PFSK-1 (cell line): ENCODE results near the gene MLST8.

Experiments used
- FOXP2 ChIP-seq: optimal IDR thresholded peaks from 2 replicates; pipeline ENCODE3; 2011; ENCODE audit warnings: borderline replicate concordance, control low read depth, inconsistent platforms; ENCODE audit not compliant: insufficient read depth; ENCODE audit errors: extremely low read length, extremely low read depth
- POLR2AphosphoS5 ChIP-seq: IDR thresholded peaks from 2 replicates; pipeline ENCODE4 v1.6.1; 2012; ENCODE audit warnings: low read depth, mild to moderate bottlenecking, control low read depth, low read length, moderate library complexity
- SIN3A ChIP-seq: IDR thresholded peaks from 2 replicates; pipeline ENCODE4 v1.6.1; 2012; ENCODE audit warnings: mild to moderate bottlenecking, low read length, moderate library complexity, borderline replicate concordance; ENCODE audit not compliant: insufficient read depth
- TAF1 ChIP-seq: IDR thresholded peaks from 2 replicates; pipeline ENCODE4 v1.6.1; 2012; ENCODE audit warnings: low read length, control low read depth, borderline replicate concordance; ENCODE audit not compliant: insufficient read depth
- TF ChIP-seq, protein P1 (sequence below), 2 experiments: IDR thresholded peaks; 2 replicates each; pipeline versions ENCODE4 v1.6.1 to v1.8.0; 2011 to 2012; ENCODE audit warnings: low read depth in 2 of 2, low read length in 2 of 2, control low read depth in 1 of 2, inconsistent platforms in 1 of 2, mild to moderate bottlenecking in 1 of 2, moderate library complexity in 1 of 2; ENCODE audit not compliant: insufficient read depth in 1 of 2

Gene MLST8

DNA sequence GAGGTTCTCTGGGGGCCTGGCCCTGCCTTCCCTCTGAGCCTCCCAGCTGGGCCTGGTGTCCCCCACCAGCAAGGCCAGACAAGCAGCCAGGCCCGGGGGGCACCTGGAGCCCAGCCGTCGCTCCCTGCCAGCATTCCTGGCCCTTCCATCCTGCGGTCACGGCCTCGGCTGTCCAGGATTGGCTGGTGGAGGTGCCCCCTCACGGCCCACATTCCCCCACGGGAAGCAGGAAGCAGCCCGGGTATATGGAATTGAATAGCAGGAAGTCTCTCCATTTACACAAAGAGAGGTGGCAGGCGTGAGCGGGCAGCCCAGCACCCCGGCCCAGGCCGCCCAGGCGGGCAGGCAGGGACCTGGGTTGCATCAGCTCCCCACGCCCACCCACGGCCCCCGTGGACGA lies 35.2 kb upstream of the MLST8 start:
- TF ChIP-seq SIN3A (no peak), TAF1 (no peak), FOXP2 (no peak), POLR2AphosphoS5 (no peak)
- TF ChIP-seq, protein P1, sequence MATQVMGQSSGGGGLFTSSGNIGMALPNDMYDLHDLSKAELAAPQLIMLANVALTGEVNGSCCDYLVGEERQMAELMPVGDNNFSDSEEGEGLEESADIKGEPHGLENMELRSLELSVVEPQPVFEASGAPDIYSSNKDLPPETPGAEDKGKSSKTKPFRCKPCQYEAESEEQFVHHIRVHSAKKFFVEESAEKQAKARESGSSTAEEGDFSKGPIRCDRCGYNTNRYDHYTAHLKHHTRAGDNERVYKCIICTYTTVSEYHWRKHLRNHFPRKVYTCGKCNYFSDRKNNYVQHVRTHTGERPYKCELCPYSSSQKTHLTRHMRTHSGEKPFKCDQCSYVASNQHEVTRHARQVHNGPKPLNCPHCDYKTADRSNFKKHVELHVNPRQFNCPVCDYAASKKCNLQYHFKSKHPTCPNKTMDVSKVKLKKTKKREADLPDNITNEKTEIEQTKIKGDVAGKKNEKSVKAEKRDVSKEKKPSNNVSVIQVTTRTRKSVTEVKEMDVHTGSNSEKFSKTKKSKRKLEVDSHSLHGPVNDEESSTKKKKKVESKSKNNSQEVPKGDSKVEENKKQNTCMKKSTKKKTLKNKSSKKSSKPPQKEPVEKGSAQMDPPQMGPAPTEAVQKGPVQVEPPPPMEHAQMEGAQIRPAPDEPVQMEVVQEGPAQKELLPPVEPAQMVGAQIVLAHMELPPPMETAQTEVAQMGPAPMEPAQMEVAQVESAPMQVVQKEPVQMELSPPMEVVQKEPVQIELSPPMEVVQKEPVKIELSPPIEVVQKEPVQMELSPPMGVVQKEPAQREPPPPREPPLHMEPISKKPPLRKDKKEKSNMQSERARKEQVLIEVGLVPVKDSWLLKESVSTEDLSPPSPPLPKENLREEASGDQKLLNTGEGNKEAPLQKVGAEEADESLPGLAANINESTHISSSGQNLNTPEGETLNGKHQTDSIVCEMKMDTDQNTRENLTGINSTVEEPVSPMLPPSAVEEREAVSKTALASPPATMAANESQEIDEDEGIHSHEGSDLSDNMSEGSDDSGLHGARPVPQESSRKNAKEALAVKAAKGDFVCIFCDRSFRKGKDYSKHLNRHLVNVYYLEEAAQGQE (IDR thresholded peaks at IDR 0.05; ENCODE audit: insufficient read depth in 1 of 2, low read depth in 2 of 2, low read length in 2 of 2), result no peak

DNA sequence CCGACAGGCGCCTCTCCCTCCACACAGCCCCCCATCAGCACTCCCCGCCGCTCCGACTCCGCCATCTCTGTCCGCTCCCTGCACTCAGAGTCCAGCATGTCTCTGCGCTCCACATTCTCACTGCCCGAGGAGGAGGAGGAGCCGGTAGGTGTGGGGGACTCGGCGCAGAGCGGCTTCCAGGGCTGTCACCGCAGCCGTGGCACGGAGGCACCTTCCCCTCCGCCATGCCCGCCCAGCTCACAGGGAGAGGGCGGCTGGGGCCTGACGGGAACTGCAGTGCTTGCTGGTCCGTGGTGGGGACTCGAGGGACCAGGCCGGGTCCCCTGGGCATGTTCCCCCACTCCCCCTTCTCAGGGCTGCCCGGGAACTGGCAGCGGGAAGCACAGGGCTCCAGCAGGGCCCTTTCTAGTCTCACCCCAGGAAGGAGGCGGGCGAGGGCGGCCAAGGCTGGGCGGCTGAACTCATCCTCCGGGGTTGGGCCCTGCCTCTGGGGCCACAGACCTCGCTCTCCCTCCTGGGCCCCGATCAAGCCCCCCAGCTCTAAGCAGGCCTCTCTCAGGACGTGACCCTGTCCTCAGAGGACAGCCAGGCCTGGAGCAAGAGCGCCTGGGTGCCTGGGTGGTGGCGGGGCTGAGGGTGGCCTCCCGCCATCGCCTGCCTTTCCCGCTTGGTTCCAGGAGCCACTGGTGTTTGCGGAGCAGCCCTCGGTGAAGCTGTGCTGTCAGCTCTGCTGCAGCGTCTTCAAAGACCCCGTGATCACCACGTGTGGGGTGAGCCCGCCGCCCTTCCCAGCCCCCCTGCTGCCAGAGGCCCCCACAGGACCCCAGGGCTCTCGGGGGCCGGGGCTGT lies 34.4 kb upstream of the MLST8 start:
- TF ChIP-seq, protein P1 (IDR thresholded peaks at IDR 0.05; ENCODE audit: insufficient read depth in 1 of 2, low read depth in 2 of 2, low read length in 2 of 2), result no peak
- TF ChIP-seq FOXP2 (no peak), TAF1 (no peak), SIN3A (no peak), POLR2AphosphoS5 (no peak)

DNA sequence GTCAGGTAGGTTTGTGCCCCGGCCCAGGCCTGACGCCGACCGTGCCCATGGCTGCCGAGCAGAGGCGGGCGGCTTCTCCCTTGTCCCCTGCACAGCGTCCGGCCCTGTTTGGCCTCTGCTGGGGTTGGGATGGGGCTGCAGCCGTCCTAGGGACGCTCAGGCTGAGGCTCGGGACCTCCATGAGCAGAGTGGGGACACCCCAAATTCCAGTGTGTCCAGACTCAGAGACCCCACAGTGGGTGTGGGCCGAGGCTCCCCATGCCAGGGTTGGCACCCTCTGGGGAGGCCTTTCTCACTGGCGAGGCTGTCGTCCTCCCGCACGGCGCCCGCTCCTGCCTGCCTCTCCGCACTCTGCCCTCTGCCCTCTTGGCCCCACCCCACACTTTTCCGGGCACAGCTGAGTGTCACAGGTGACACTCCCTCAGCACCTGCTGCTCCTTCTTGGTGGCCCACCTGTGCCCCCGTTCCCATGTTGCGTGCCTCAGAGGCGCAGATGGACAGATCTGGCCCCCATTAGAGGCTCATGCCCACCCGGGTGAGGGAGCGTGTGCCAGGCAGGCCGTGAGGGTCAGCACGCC lies 33.6 kb upstream of the MLST8 start:
- TF ChIP-seq SIN3A (no peak), TAF1 (no peak), POLR2AphosphoS5 (no peak)

DNA sequence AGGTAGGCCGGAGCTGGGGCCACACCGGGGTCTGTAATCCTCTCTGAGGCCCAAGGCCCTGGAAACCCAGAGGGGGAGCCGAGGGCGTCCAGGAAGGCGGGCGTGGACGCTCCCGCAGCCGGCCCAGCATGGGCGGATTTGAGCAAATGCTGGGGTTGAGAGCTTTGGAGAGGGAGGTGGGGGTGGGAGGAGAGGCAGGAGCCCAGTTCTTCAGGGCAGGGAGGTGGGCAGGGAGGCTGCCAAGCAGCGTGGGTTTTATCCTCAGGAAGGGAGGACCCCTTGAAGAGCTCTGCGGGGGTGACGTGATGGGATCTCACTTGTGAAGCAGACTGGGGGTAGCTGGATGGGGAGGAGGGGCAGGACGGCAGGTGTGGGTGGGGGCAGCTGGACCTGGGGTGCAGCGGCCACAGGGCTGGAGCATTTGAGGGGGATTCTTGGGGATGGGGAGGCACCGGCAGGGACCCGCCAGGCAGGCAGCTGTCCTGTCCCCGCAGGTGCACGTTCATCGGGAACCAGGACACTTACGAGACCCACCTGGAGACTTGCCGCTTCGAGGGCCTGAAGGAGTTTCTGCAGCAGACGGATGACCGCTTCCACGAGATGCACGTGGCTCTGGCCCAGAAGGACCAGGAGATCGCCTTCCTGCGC lies 32.4 kb upstream of the MLST8 start:
- TF ChIP-seq, protein P1 (IDR thresholded peaks at IDR 0.05; ENCODE audit: insufficient read depth in 1 of 2, low read depth in 2 of 2, low read length in 2 of 2), result no peak
- TF ChIP-seq FOXP2, result no peak

DNA sequence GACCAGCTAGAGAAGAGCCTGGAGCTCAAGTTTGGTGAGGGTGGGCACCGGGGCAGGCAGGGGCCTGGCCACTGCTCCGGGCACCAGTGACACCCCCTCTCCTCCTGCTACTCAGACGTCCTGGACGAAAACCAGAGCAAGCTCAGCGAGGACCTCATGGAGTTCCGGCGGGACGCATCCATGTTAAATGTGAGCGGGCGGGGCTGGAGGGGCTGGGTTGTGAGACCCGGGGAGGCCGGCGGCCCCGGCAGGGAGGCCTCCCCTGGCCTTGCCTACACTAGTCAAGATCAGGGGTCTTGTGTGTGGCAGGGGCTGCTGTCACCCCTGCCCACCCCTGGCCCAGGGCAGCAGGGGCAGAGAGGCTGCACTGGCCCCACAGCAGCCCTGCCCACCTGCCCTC lies 31.9 kb upstream of the MLST8 start:
- TF ChIP-seq SIN3A (no peak), TAF1 (no peak), POLR2AphosphoS5 (no peak), FOXP2 (no peak)
- TF ChIP-seq, protein P1 (IDR thresholded peaks at IDR 0.05; ENCODE audit: insufficient read depth in 1 of 2, low read depth in 2 of 2, low read length in 2 of 2), result no peak
